Keratinocyte (primary cell): ENCODE measurements around the gene PDZD2. TPM values are rescaled to one million over a fixed set of nuclear protein-coding genes. Genes with fewer than 3 reads are reported as not detected.

ENCODE experiments used
- DNase-seq: peaks from one replicate; pipeline ENCODE4 v3.0.0-alpha.2; 2011; ENCODE audit warnings: low read depth, missing footprints, low spot score
- FAIRE-seq: peaks from 2 replicates; lab custom pipeline; 2011; peaks lifted over from hg19 to GRCh38; lab: Jason Lieb, UNC
- H2AFZ ChIP-seq: 2 replicates; pipeline ENCODE4 v1.6.0; 2012; ENCODE audit warnings: low read length, control low read depth, inconsistent platforms; ENCODE audit not compliant: control insufficient read depth
- H3K27ac ChIP-seq: 2 replicates; pipeline ENCODE4 v1.5.1; 2011; ENCODE audit warnings: low read length; ENCODE audit not compliant: control insufficient read depth, insufficient read depth
- H3K27me3 ChIP-seq: 3 replicates; pipeline ENCODE4 v1.6.0; 2011; ENCODE audit warnings: low read length; ENCODE audit not compliant: control insufficient read depth, insufficient read depth; ENCODE audit errors: extremely low read depth
- H3K36me3 ChIP-seq, 2 experiments: 2 replicates in 1 of 2; 3 replicates in 1 of 2; pipeline ENCODE4 v1.5.1; 2011; ENCODE audit warnings: low read length in 2 of 2, mild to moderate bottlenecking in 1 of 2; ENCODE audit not compliant: control insufficient read depth in 2 of 2, insufficient read depth in 2 of 2; ENCODE audit errors: extremely low read depth in 1 of 2
- H3K4me1 ChIP-seq: 3 replicates; pipeline ENCODE4 v1.5.1; 2011; ENCODE audit warnings: low read length; ENCODE audit not compliant: control insufficient read depth, insufficient read depth; ENCODE audit errors: extremely low read depth
- H3K4me2 ChIP-seq: 3 replicates; pipeline ENCODE4 v1.6.0; 2011; ENCODE audit warnings: low read depth, low read length; ENCODE audit not compliant: control insufficient read depth, insufficient read depth; ENCODE audit errors: extremely low read depth
- H3K4me3 ChIP-seq, 3 experiments: fragments of 200-600 bp in 1 of 3; sonication (generic) in 1 of 3; 2 replicates in 2 of 3; 3 replicates in 1 of 3; pipeline ENCODE4 v1.5.1; 2011 to 2016; ENCODE audit warnings: low read length in 3 of 3, mild to moderate bottlenecking in 3 of 3, control low read depth in 2 of 3, inconsistent platforms in 1 of 3, low read depth in 1 of 3, mixed read lengths in 1 of 3, mixed run types in 1 of 3, moderate library complexity in 1 of 3; ENCODE audit not compliant: control insufficient read depth in 2 of 3, insufficient read depth in 2 of 3; ENCODE audit errors: extremely low read depth in 1 of 3
- H3K79me2 ChIP-seq: 2 replicates; pipeline ENCODE4 v1.6.0; 2012; ENCODE audit warnings: low read length; ENCODE audit not compliant: control insufficient read depth, insufficient read depth
- H3K9ac ChIP-seq: 3 replicates; pipeline ENCODE4 v1.6.0; 2011; ENCODE audit warnings: low read length; ENCODE audit not compliant: control insufficient read depth, insufficient read depth; ENCODE audit errors: extremely low read depth
- H3K9me1 ChIP-seq: 3 replicates; pipeline ENCODE4 v1.6.0; 2011; ENCODE audit warnings: low read length; ENCODE audit not compliant: control insufficient read depth, insufficient read depth; ENCODE audit errors: extremely low read depth
- H3K9me3 ChIP-seq: 2 replicates; pipeline ENCODE4 v1.5.1; 2012; ENCODE audit warnings: low read depth, low read length; ENCODE audit not compliant: control insufficient read depth
- H4K20me1 ChIP-seq: 3 replicates; pipeline ENCODE4 v1.6.0; 2011; ENCODE audit warnings: low read length; ENCODE audit not compliant: control insufficient read depth, insufficient read depth; ENCODE audit errors: extremely low read depth
- CTCF ChIP-seq, 3 experiments: IDR thresholded peaks in 1 of 3; conservative IDR thresholded peaks in 1 of 3; optimal IDR thresholded peaks in 1 of 3; 2 replicates in 2 of 3; 3 replicates in 1 of 3; pipeline versions ENCODE3 to v1.5.1; 2011; ENCODE audit warnings: low read length in 3 of 3, mild to moderate bottlenecking in 3 of 3, moderate library complexity in 2 of 3, control low read depth in 1 of 3, inconsistent platforms in 1 of 3; ENCODE audit not compliant: insufficient read depth in 2 of 3; ENCODE audit errors: extremely low read depth in 1 of 3
- EZH2 ChIP-seq: IDR thresholded peaks from one replicate; pipeline ENCODE4 v1.6.1; 2012; ENCODE audit warnings: inconsistent platforms, mild to moderate bottlenecking, low read length, moderate library complexity
- dilution Hi-C: fragments of 300-500 bp; cut with MboI; formaldehyde crosslinking; loops from one replicate; pipeline ENCODE4 v1.7.0; 2020; ENCODE audit warnings: low sequenced_read_pairs; ENCODE audit not compliant: extremely low pct_ligation_motif_present
- polyA plus RNA-seq, 5 experiments: library from polyadenylated mRNA; depleted of rRNA in 3 of 5; stranded (reverse) in 3 of 5; stranded (forward) in 1 of 5; unstranded in 1 of 5; fragments of >200 nt; gene quantifications; 1 replicate in 1 of 5; 2 replicates in 3 of 5; 3 replicates in 1 of 5; pipeline versions ENCODE4 v1.2.1 to v1.2.3, GENCODE V29; 2011 to 2012; ENCODE audit warnings: missing spikeins in 2 of 5, low read depth in 1 of 5, low replicate concordance in 1 of 5

PDZD2 gene
- polyA plus RNA-seq, 1 donor (not counting 4 experiments of a cell fraction or from before 2014, with no cell fraction given) = 7.3 TPM

GRCh38 chr5:32029261-32029660, 390.3 kb downstream of the PDZD2 start:
- no peaks in the 10 kb centered on the region for H3K36me3 ChIP-seq
- FAIRE-seq (no peak), DNase-seq (no peak)
- H3K79me2 ChIP-seq = no peaks in the 10 kb centered on the region
- H3K9ac ChIP-seq = no peak overlapping the region
- no peak for TF ChIP-seq EZH2
- no peak for TF ChIP-seq CTCF (optimal IDR thresholded peaks at IDR 0.05 in 1 of 3, IDR thresholded peaks at IDR 0.05 in 1 of 3, conservative IDR thresholded peaks at IDR 0.05 in 1 of 3; ENCODE audit: extremely low read depth in 1 of 3, insufficient read depth in 2 of 3, low read length in 3 of 3)
- peaks cover 4% of the 10 kb centered on the region for H3K9me1 ChIP-seq
- no peak overlapping the region for H3K4me2 ChIP-seq
- no peaks in the 10 kb centered on the region for H3K9me3 ChIP-seq
- H3K27me3 ChIP-seq = no peaks in the 10 kb centered on the region
- no peak overlapping the region for H3K4me3 ChIP-seq
- H2AFZ ChIP-seq = no peak overlapping the region
- peaks cover 50% of the 10 kb centered on the region for H3K4me1 ChIP-seq
- H3K27ac ChIP-seq = no peak overlapping the region
- H4K20me1 ChIP-seq = no peaks in the 10 kb centered on the region
- dilution Hi-C loops = no loop called here

DNA sequence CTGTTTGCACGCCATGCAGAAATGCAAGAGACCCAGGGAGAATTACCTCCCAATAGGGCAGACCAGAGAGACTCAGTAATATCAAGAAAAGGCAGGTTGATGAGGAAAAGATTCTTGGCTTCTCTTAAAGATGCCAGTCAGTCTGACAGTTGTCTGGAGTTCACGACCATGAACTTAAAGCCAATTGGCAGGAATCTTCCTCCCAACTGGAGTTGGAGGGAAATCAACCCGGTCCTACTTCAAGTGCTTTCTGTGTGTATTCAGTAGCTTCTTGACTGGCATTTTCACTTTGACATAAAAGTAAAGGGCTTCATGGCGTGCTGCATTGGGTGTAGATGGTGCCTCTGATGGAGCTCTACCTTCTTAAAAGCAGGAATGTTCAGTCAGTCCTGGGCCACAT, 390.9 kb downstream of the PDZD2 start:
- dilution Hi-C loops = no loop called here
- Histone ChIP-seq H3K4me2 (no peak overlapping the region), H3K4me3 (no peak overlapping the region), H3K79me2 (no peaks in the 10 kb centered on the region), H3K27me3 (no peaks in the 10 kb centered on the region), H3K9me3 (no peaks in the 10 kb centered on the region), H4K20me1 (no peaks in the 10 kb centered on the region), H2AFZ (no peak overlapping the region), H3K27ac (no peak overlapping the region), H3K4me1 (peaks cover 50% of the 10 kb centered on the region), H3K9ac (no peak overlapping the region), H3K9me1 (peaks cover 4% of the 10 kb centered on the region), H3K36me3 (no peaks in the 10 kb centered on the region)
- DNase-seq (no peak), FAIRE-seq (no peak)
- TF ChIP-seq EZH2 = no peak

DNA sequence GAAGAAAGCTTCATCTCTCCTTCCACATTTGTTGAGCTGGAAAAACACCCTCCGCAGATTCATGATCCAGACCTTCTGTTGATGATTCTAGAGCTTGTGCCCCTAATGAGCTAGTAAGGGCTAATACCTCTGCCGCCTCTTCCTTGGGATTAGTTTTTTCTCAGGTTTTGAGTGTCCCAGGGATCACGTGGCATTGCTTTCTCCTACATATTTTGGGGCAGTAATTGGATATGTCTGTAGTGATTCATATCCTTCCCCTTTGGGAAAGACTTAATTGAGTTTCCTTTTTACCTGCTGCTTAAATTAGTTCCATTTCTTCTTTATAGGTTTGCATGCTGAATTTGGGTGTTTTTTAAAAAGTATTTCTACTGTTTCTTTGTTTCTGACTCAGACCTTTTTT, 391.3 kb downstream of the PDZD2 start:
- dilution Hi-C loops = no loop called here
- Histone ChIP-seq H3K9me3 (no peaks in the 10 kb centered on the region), H3K36me3 (no peaks in the 10 kb centered on the region), H3K9ac (no peak overlapping the region), H3K4me3 (no peak overlapping the region), H3K79me2 (no peaks in the 10 kb centered on the region), H3K27me3 (no peaks in the 10 kb centered on the region), H3K9me1 (peaks cover 4% of the 10 kb centered on the region), H4K20me1 (no peaks in the 10 kb centered on the region), H3K4me1 (peaks cover 48% of the 10 kb centered on the region), H3K27ac (no peak overlapping the region), H2AFZ (no peak overlapping the region), H3K4me2 (peak overlapping the region; percentile 17)
- no peak for FAIRE-seq
- no peak for DNase-seq
- TF ChIP-seq EZH2 = no peak
- TF ChIP-seq CTCF (optimal IDR thresholded peaks at IDR 0.05 in 1 of 3, IDR thresholded peaks at IDR 0.05 in 1 of 3, conservative IDR thresholded peaks at IDR 0.05 in 1 of 3; ENCODE audit: extremely low read depth in 1 of 3, insufficient read depth in 2 of 3, low read length in 3 of 3) = no peak
